GM12864 (cell line): ENCODE results near the gene GJA3.
A peak's percentile ranks its signal among the peaks of the same experiment; 100 is the strongest.

ENCODE experiments used
- DNase-seq: peaks from one replicate; pipeline ENCODE4 v3.0.0-alpha.2; 2011; ENCODE audit warnings: low read depth
- H3K4me3 ChIP-seq: 2 replicates; pipeline ENCODE4 v1.5.1; 2011; ENCODE audit warnings: mild to moderate bottlenecking, low read depth, low read length, control low read depth
- CTCF ChIP-seq: IDR thresholded peaks from 2 replicates; pipeline ENCODE4 v1.5.1; 2011; ENCODE audit warnings: low read depth, mild to moderate bottlenecking, moderate library complexity, low read length, control low read depth, inconsistent platforms; ENCODE audit errors: missing control alignments

The GJA3 gene

GRCh38 chr13:20121159-20121525, 39.7 kb downstream of the GJA3 start:
- H3K4me3 ChIP-seq: no peak overlapping the region
- no peak for DNase-seq
- no peak for TF ChIP-seq CTCF

GRCh38 chr13:20119960-20120359, 40.9 kb downstream of the GJA3 start:
- TF ChIP-seq CTCF: no peak
- no peak for DNase-seq
- H3K4me3 ChIP-seq: no peak overlapping the region

GRCh38 chr13:20118268-20119140, 42.3 kb downstream of the GJA3 start:
- no peak for TF ChIP-seq CTCF
- no peak for DNase-seq
- peak overlapping the region; percentile 57 for H3K4me3 ChIP-seq

- no peak for DNase-seq
- TF ChIP-seq CTCF: peak; percentile 28
- H3K4me3 ChIP-seq: no peak overlapping the region
Observed at GRCh38 chr13:20116213-20116612, 44.6 kb downstream of the GJA3 start.

GRCh38 chr13:20114066-20114610, 46.7 kb downstream of the GJA3 start:
- no peak for TF ChIP-seq CTCF
- DNase-seq: no peak
- H3K4me3 ChIP-seq: no peak overlapping the region

GRCh38 chr13:20109037-20109436, 51.8 kb downstream of the GJA3 start:
- no peak overlapping the region for H3K4me3 ChIP-seq
- no peak for TF ChIP-seq CTCF
- DNase-seq: no peak

- H3K4me3 ChIP-seq: no peak overlapping the region
- DNase-seq: no peak
- no peak for TF ChIP-seq CTCF
Observed at GRCh38 chr13:20106742-20107141, 54.1 kb downstream of the GJA3 start.
